Adrenal gland (tissue), 5 donors: ENCODE data around the gene TES.

Experiments used
- CTCF ChIP-seq, 6 experiments: fragments of 450-650 bp in 4 of 6; fragments of 200-600 bp in 2 of 6; sonication (generic) in 1 of 6; IDR thresholded peaks; 1 replicate in 5 of 6; 2 replicates in 1 of 6; pipeline versions ENCODE4 v1.5.1 to v1.8.0; 2016 to 2021; ENCODE audit warnings: antibody characterized with exemption in 6 of 6, mild to moderate bottlenecking in 2 of 6, moderate library complexity in 1 of 6
- POLR2A ChIP-seq, 2 donors: fragments of 450-650 bp; IDR thresholded peaks; one replicate each; pipeline ENCODE4 v1.6.1; 2017; ENCODE audit warnings: antibody characterized with exemption in 2 of 2, mild to moderate bottlenecking in 2 of 2, moderate library complexity in 1 of 2
- donor health status: DM: no; HTN: no; CAD: no.

- TF ChIP-seq CTCF (IDR thresholded peaks at IDR 0.05) (no peak), POLR2A (IDR thresholded peaks at IDR 0.05) (no peak)
Measured at GRCh38 chr7:116218747-116219146, 8.4 kb downstream of the TES start.
